ENCODE results near the gene SLC22A23.

Gene SLC22A23

DNA sequence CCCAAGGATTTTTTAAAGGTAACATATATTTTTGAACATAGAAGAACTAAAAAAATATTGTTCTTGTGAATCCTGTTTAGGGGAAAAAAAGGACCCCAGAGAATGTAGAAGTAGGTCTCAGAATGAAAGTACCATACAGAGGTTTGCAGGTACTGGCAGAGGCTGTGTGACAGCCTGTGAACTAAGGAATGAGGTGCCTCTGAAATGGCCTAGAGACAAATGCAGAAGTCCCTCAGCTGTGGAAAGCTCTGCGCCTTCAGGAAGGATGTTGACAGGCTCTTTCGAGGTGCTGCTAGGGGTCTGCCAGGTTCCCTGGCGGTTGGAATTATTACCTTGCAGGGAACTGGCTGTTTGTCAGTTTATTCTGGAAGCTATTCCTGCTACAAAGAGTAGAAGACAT, 220.8 kb downstream of the SLC22A23 start:
- TF ChIP-seq, protein P1, sequence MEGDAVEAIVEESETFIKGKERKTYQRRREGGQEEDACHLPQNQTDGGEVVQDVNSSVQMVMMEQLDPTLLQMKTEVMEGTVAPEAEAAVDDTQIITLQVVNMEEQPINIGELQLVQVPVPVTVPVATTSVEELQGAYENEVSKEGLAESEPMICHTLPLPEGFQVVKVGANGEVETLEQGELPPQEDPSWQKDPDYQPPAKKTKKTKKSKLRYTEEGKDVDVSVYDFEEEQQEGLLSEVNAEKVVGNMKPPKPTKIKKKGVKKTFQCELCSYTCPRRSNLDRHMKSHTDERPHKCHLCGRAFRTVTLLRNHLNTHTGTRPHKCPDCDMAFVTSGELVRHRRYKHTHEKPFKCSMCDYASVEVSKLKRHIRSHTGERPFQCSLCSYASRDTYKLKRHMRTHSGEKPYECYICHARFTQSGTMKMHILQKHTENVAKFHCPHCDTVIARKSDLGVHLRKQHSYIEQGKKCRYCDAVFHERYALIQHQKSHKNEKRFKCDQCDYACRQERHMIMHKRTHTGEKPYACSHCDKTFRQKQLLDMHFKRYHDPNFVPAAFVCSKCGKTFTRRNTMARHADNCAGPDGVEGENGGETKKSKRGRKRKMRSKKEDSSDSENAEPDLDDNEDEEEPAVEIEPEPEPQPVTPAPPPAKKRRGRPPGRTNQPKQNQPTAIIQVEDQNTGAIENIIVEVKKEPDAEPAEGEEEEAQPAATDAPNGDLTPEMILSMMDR (IDR thresholded peaks at IDR 0.05), result no peak
- TF ChIP-seq ZFX (IDR thresholded peaks at IDR 0.05; ENCODE audit: borderline replicate concordance), result no peak
- H3K27ac ChIP-seq, result no peak overlapping the region

DNA sequence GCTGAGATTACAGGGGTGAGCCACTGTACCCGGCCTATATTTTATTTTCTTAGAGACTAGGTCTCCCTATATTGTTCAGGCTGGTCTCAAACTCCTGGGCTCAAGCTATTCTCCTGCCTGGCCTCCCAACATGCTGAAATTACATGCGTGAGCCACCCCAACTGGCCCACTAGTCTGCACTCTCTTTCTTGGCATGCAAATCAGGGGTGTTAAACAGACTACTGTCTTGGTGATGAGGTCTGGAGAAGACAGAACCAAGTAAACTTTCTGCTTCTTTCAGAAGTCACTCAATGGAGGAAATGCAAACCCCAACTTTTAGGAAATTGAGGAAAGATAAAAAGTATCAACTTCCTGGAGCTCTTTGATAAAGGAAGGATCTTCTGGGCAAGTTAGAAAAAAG, 221.4 kb downstream of the SLC22A23 start:
- TF ChIP-seq, protein P1 (IDR thresholded peaks at IDR 0.05), result no peak
- no peak for TF ChIP-seq ZFX (IDR thresholded peaks at IDR 0.05; ENCODE audit: borderline replicate concordance)

DNA sequence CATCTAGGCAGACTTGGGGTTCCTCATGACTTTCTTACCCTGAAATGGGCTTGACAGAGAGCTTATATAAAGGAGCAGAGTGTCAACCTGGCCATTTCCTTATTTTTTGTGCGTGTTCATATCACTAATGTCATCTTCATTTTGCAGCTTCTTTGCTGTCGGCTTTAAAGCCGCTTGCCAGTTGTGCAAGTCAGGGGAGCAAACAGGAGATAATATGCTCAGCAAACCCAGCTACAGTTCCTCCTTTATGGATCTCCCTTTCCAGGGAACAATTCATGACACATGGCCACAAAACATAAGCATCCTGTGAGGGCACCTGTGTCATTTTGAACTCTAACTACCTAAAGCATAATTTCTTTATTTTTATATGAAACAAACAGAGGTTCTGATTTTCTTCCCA, 222.9 kb downstream of the SLC22A23 start:
- TF ChIP-seq, protein P1 (IDR thresholded peaks at IDR 0.05), result no peak
- TF ChIP-seq ZFX (IDR thresholded peaks at IDR 0.05; ENCODE audit: borderline replicate concordance), result no peak
- H3K27ac ChIP-seq, result no peak overlapping the region

More for the DNA sequence above, 221.4 kb downstream of the SLC22A23 start:
- no peak overlapping the region for H3K27ac ChIP-seq

DNA sequence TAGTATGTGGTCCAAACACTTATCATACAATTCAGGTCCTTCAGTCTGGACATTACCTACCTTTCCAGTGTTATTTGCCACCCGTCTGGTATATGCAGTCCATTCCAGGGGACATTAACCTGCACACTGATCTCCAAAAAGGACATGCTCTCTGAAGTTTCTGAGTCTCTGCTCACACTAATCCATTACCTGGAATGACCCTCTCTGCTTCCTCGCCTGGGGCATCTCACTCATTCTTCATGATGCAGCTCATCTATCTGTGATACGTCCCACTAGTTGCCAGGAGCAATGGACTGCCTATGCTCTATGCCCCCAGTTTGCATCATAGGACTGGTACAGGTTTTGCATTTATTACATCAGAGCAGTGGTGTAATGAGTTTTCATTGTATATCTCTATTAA, 223.5 kb downstream of the SLC22A23 start:
- TF ChIP-seq, protein P1 (IDR thresholded peaks at IDR 0.05), result no peak
- no peak for TF ChIP-seq ZFX (IDR thresholded peaks at IDR 0.05; ENCODE audit: borderline replicate concordance)
- no peak overlapping the region for H3K27ac ChIP-seq

DNA sequence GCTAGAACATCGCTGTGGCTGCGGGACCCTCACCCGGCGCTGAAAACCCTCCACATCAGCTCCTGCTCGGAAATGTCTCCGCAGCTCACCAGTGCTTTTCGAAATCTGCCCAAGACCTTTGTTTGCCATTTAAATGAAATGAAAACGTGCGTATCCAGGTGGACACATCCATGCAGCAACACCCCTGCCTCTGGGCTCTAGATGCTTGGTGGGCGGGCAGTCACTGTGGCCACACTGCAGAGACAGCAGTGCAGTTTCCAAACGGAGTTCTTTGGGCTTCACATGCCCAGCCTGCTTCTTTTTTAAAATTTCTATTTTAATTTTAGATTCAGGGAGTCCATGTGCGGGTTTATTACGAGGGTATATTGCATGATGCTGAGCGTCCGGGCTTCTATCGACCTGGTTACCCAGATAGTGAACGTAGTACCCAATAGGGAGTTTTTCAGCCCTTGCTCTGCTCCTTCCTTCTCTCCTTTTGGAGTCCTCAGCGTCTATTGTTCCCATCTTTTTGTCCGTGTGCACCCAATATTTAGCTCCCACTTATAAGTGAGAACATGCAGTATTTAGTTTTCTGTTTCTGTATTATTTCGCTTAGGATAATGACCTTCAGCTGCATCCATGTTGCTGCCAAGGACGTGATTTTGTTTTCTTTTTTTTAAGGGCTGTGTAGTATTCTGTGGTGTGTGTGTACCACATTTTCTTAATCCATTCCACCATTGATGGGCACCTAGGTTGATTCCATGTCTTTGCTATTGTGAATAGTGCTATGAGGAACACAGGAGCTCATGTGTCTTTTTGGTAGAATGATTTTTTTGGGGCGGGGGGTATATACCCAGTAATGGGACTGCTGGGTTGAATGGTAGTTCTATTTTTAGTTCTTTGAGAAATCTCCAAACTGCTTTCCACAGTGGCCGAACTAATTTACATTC, 224.6 kb downstream of the SLC22A23 start:
- H3K27ac ChIP-seq, result 0 out of 2 replicates have a peak overlapping the region, but pooled peaks have one; percentile 46
- TF ChIP-seq, protein P1 (IDR thresholded peaks at IDR 0.05), result no peak
- TF ChIP-seq ZFX (IDR thresholded peaks at IDR 0.05; ENCODE audit: borderline replicate concordance), result no peak

DNA sequence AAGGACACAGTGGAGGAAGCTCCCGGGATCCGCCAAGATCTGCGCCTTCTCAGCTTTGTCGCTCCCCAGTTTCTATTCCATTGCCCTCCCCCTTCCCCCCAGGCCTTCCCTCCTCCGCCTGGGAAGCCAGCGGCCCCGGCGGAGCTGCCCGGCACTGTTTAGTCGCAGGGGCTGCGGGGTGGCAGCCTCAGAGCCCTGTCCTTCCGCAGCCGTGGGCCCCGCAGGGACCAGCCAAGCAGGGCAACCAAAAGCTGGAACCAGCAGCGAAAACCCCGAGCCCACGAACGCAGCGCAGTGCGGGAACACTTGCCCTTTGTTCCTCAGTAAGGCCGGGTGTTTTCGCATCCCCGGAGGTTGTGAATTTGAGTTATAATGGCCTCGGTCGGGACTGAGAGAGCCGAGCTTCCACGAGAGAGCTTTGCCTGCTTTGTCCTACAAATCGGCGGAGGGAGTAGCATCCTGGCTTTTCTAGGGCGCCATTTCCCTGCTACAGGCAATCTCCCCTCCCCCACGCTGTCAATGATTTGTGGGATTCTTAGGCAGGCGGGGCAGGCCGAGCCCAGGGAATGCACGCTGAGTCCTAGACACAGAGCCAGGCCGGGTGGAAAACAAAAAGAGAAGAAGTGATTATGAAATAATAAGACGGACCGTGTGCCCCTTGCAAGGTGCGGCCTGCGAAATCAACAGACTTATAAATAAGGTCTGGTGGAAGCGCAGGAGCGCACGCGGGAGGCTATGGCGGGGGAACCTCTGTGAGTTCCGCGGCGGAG, 225.4 kb downstream of the SLC22A23 start:
- TF ChIP-seq, protein P1 (IDR thresholded peaks at IDR 0.05), result no peak
- TF ChIP-seq ZFX (IDR thresholded peaks at IDR 0.05; ENCODE audit: borderline replicate concordance), result no peak
- peak overlapping the region; percentile 46; the same call in 1 of the 2 replicates for H3K27ac ChIP-seq

All from 22Rv1 (cell line).